ENCODE results near the gene CHST6. TPM values are rescaled to one million over a fixed set of nuclear protein-coding genes. Genes with fewer than 3 reads are reported as not detected.

The CHST6 gene
- total and polyA plus RNA-seq, 9 of the 15 experiments (the other 6 are each of a cell fraction or from before 2014, with no cell fraction given) = 0.01 to 0.05 (median 0.02) TPM; not detected in 6

DNA sequence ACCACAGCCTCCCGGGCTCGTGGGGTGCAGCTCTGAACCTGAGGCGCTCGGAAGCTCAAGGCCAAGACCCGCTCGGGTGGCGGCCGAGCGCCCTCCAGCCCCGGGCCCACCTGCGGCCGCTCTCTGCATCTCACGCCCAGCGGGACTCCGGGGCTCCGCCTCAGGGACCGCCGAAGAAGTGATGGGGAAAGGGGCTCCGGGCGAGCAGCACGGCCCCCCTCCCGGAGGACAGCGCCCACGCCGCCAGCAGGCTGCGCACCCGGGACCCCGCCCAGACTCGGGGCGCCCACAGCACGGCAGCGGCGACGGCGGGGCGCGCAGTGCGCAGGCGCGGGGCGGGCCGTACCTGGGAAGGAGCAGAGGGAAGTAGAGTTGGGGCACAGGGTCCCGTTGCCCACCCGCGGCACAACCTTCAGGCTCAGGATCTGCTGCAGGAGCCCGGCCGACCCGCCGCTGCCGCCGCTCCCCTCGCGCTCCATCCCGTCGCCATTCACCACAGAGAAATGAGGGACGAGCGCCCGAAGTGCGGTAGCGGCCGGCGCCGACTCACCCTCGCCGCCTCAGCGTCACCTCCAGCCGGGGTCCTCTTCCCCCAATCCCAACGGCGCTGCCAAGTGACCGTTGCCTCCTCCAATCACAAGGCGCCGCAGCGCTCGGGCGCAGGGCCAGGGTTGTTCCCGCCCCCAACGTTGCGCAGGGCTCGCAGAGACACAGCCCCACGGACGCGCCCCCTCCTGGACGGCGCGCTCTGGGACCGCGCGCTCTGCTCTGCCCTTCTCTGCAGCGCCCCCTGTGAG is 30.9 kb downstream of the CHST6 start, which contains the start of gene TMEM170A (continued):
- no peak for TF ChIP-seq FOXK1 (CRISPR knock-in tag; IDR thresholded peaks at IDR 0.05; ENCODE audit: borderline replicate concordance)
- no peak for TF ChIP-seq SRSF1 (IDR thresholded peaks at IDR 0.05; ENCODE audit: low read depth, low read length)
- TF ChIP-seq, protein P1, sequence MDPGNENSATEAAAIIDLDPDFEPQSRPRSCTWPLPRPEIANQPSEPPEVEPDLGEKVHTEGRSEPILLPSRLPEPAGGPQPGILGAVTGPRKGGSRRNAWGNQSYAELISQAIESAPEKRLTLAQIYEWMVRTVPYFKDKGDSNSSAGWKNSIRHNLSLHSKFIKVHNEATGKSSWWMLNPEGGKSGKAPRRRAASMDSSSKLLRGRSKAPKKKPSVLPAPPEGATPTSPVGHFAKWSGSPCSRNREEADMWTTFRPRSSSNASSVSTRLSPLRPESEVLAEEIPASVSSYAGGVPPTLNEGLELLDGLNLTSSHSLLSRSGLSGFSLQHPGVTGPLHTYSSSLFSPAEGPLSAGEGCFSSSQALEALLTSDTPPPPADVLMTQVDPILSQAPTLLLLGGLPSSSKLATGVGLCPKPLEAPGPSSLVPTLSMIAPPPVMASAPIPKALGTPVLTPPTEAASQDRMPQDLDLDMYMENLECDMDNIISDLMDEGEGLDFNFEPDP (CRISPR knock-in tag; IDR thresholded peaks at IDR 0.05) = no peak
- no peak; the same call in 1 of the 2 replicates for TF ChIP-seq NFE2 (IDR thresholded peaks at IDR 0.05; ENCODE audit: low read depth)
- TF ChIP-seq NCOA1 (IDR thresholded peaks at IDR 0.05; ENCODE audit: low read depth) = no peak
- TF ChIP-seq, protein P2, sequence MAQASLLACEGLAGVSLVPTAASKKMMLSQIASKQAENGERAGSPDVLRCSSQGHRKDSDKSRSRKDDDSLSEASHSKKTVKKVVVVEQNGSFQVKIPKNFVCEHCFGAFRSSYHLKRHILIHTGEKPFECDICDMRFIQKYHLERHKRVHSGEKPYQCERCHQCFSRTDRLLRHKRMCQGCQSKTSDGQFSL (CRISPR knock-in tag; IDR thresholded peaks at IDR 0.05) = no peak; the same call in 1 of the 2 replicates
- TF ChIP-seq, protein P2 (tag; IDR thresholded peaks at IDR 0.05) = no peak
- no peak for TF ChIP-seq NR4A1 (CRISPR knock-in tag; IDR thresholded peaks at IDR 0.05)
- no peak for TF ChIP-seq NR4A1 (tag; IDR thresholded peaks at IDR 0.05)
- TF ChIP-seq TAF7 (tag; IDR thresholded peaks at IDR 0.05) = no peak; the same call in 1 of the 2 replicates
- TF ChIP-seq, protein P3, sequence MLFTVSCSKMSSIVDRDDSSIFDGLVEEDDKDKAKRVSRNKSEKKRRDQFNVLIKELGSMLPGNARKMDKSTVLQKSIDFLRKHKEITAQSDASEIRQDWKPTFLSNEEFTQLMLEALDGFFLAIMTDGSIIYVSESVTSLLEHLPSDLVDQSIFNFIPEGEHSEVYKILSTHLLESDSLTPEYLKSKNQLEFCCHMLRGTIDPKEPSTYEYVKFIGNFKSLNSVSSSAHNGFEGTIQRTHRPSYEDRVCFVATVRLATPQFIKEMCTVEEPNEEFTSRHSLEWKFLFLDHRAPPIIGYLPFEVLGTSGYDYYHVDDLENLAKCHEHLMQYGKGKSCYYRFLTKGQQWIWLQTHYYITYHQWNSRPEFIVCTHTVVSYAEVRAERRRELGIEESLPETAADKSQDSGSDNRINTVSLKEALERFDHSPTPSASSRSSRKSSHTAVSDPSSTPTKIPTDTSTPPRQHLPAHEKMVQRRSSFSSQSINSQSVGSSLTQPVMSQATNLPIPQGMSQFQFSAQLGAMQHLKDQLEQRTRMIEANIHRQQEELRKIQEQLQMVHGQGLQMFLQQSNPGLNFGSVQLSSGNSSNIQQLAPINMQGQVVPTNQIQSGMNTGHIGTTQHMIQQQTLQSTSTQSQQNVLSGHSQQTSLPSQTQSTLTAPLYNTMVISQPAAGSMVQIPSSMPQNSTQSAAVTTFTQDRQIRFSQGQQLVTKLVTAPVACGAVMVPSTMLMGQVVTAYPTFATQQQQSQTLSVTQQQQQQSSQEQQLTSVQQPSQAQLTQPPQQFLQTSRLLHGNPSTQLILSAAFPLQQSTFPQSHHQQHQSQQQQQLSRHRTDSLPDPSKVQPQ (CRISPR knock-in tag; IDR thresholded peaks at IDR 0.05; ENCODE audit: borderline replicate concordance) = no peak
- no peak for TF ChIP-seq ZFP1 (CRISPR knock-in tag; IDR thresholded peaks at IDR 0.05)
- no peak for TF ChIP-seq NR3C1 (CRISPR knock-in tag; IDR thresholded peaks at IDR 0.05)
- TF ChIP-seq, protein P4, sequence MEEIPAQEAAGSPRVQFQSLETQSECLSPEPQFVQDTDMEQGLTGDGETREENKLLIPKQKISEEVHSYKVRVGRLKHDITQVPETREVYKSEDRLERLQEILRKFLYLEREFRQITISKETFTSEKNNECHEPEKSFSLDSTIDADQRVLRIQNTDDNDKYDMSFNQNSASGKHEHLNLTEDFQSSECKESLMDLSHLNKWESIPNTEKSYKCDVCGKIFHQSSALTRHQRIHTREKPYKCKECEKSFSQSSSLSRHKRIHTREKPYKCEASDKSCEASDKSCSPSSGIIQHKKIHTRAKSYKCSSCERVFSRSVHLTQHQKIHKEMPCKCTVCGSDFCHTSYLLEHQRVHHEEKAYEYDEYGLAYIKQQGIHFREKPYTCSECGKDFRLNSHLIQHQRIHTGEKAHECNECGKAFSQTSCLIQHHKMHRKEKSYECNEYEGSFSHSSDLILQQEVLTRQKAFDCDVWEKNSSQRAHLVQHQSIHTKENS (CRISPR knock-in tag; IDR thresholded peaks at IDR 0.05) = no peak
- no peak for TF ChIP-seq SETDB1 (IDR thresholded peaks at IDR 0.05; ENCODE audit: low read length)
- peak in 1 of 2 experiments; percentile 10; a peak in 1 of 4 replicates for TF ChIP-seq TBL1XR1 (IDR thresholded peaks at IDR 0.05; ENCODE audit: low read length in 2 of 2)
- no peak for TF ChIP-seq HDAC3 (IDR thresholded peaks at IDR 0.05; ENCODE audit: borderline replicate concordance, partially characterized antibody)
- TF ChIP-seq RUNX1 (IDR thresholded peaks at IDR 0.05; ENCODE audit: low read depth) = no peak
- TF ChIP-seq SREBF2 (CRISPR knock-in tag; IDR thresholded peaks at IDR 0.05) = no peak
- TF ChIP-seq, protein P5, sequence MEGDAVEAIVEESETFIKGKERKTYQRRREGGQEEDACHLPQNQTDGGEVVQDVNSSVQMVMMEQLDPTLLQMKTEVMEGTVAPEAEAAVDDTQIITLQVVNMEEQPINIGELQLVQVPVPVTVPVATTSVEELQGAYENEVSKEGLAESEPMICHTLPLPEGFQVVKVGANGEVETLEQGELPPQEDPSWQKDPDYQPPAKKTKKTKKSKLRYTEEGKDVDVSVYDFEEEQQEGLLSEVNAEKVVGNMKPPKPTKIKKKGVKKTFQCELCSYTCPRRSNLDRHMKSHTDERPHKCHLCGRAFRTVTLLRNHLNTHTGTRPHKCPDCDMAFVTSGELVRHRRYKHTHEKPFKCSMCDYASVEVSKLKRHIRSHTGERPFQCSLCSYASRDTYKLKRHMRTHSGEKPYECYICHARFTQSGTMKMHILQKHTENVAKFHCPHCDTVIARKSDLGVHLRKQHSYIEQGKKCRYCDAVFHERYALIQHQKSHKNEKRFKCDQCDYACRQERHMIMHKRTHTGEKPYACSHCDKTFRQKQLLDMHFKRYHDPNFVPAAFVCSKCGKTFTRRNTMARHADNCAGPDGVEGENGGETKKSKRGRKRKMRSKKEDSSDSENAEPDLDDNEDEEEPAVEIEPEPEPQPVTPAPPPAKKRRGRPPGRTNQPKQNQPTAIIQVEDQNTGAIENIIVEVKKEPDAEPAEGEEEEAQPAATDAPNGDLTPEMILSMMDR (IDR thresholded peaks at IDR 0.05 in 2 of 3, conservative IDR thresholded peaks at IDR 0.05 in 1 of 3; ENCODE audit: insufficient read depth in 2 of 3, low read depth in 1 of 3, low read length in 3 of 3) = peak; percentile 100

Data from K562 (cell line).